GM19328 (cell line): ENCODE results near the gene FAM184A.
"Not testable (repeated sequence)": the region's sequence is repeated elsewhere in the genome, so short reads cannot be mapped to it uniquely, and the experiment has no call there.

ENCODE experiments used
- ATAC-seq: cut with Tn5 transposase; IDR thresholded peaks from one replicate; pipeline ENCODE4 v1.9.1; 2021; ENCODE audit warnings: mild to moderate bottlenecking, moderate library complexity; ENCODE audit not compliant: unreplicated experiment

Gene FAM184A

GRCh38 chr6:119102901-119103300 lies 24.4 kb upstream of the FAM184A start:
- ATAC-seq, result no peak

DNA sequence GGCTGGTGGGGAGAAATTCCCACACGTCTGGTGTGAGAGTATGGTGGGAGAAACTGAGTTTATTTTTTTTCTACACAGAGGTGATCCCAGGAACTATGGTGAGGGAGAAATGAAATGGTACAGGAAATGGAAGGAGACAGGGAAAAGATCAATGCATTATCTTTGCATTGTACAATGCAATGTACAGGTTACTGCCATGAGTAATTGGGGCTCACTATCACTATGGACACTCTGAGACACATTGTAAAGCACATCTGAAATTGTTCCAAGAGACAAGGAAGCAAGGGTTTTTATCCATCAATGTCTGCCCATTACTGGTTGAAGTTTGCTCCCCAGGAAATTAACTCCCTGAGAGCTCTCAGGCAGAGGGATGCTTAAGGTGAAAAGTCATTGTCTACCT lies 21.7 kb upstream of the FAM184A start:
- no peak for ATAC-seq

DNA sequence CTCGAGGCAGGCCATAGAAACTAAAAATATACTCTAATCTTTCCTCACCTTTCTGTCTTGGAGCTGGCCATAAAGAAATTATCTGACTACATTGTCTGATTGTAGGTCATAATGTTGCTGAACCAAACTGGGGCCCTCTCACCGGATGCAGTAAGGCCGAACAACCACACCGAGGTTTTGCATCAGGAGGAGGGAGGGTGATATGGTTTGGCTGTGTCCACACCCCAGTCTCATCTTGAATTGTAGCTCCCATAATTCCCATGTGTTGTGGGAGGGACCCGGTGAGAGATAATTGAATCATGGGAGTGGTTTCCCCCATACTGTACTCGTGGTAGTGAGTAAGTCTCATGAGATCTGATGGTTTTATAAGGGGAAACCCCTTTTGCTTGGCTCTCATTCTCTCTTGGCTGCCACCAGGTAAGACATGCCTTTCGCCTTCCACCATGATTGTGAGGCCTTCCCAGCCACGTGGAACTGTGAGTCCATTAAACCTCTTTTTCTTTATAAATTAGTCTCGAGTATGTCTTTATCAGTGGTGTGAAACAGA lies 19.4 kb upstream of the FAM184A start:
- ATAC-seq, result not testable (repeated sequence)

DNA sequence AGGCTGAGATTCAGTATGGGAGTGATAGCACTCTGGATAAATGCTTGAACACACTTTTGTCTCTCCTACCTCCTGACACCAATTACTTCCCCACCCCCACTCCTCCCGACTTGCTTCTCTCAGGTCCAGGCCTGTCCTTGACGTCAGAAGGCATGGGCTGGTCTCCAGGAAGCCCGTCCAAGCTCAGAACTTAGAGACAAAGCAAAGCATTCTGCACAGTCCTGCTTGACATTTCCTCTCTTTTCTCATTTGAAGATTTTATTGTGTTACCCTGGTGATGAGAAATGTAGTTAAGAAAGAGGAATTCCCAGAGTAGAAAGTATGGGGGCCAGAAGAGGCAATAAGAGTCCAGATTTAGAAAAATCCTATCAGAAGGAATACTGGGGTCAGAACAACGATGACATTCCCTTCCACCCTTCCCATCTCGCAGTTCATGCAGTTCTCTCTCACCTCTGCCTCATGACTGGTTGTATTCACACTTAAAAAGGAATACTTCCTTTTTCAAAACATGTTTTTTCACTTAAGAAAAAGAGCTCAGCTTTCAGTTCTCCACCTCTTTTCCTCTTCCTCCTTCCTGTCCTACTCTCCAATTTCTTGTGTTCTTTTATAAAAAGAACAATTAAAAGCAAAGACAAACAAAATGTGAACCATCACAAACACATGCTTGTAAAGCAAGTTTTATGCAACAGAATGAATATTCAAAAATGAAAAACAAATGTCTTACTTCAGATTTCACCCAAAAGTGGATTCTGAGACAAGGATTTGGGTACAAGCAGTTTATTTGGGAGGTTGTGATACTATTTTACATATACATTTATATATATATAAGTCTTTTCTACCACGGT lies 18.5 kb upstream of the FAM184A start:
- ATAC-seq, result no peak

- no peak for ATAC-seq
Observed at GRCh38 chr6:119090256-119090655, 11.8 kb upstream of the FAM184A start.

- no peak for ATAC-seq
Observed at GRCh38 chr6:119084784-119085183, 6.3 kb upstream of the FAM184A start.

DNA sequence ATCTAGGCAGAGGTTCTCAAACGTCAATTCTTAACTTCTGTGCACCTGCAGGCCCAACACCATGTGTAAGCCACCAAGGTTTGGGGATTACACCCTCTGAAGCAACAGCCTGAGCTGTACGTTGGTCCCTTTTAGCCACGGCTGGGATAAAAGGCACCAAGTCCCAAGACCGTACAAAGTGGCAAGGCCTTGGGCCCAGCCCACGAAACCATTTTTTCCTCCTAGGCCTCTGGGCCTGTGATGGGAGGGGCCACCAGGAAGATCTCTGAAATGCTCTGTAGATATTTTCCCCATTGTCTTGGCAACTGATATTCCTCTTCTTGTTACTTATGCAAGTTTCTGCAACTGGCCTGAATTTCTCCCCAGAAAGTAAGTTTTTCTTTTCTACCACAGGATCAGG lies 4.5 kb upstream of the FAM184A start:
- no peak for ATAC-seq

- no peak for ATAC-seq
Observed at GRCh38 chr6:119079283-119079809, 882 bp upstream of the FAM184A start.

DNA sequence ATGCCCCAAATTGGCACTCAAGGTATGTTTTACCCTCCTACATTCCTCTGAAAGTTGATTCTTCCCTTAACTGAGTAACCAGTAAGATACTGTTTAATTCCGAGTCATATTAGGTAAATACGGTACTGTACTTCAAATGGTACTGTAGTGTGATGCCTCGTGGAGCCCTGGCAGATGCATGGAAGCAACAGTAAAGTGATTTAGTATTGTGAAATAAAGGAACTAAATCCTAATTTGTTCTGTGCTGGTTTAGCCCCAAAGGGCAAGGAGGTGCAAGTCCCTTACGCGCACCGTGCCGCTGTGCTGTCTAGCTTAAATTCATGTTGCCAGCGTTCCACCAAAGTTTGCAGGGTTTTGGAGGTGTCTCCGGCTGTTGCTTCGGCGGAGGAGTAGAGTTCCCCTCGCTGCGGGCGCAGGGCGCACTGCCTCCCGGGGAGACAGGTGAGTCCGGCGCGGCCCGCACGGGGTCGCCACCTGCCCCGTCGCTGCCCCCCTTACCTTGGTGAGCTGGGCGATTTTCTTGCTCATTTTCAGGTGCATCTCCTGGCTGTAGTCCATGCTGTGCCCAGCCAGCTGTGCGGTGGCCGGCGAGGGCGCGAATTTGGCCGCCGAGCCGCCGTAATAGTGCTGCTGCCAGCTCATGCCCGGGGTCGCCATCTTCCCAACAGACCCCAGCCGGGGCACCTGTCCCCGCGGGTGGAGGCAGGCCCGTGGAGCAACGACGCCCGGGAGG lies 655 bp downstream of the FAM184A start:
- peak; percentile 29 for ATAC-seq

- no peak for ATAC-seq
Observed at GRCh38 chr6:119077391-119077642, 1.1 kb downstream of the FAM184A start.

- ATAC-seq, result no peak
Observed at GRCh38 chr6:119076576-119077390, 1.7 kb downstream of the FAM184A start.

- no peak for ATAC-seq
Observed at GRCh38 chr6:119076173-119076572, 2.3 kb downstream of the FAM184A start.

GRCh38 chr6:119075200-119075981 lies 3.1 kb downstream of the FAM184A start:
- ATAC-seq, result no peak

DNA sequence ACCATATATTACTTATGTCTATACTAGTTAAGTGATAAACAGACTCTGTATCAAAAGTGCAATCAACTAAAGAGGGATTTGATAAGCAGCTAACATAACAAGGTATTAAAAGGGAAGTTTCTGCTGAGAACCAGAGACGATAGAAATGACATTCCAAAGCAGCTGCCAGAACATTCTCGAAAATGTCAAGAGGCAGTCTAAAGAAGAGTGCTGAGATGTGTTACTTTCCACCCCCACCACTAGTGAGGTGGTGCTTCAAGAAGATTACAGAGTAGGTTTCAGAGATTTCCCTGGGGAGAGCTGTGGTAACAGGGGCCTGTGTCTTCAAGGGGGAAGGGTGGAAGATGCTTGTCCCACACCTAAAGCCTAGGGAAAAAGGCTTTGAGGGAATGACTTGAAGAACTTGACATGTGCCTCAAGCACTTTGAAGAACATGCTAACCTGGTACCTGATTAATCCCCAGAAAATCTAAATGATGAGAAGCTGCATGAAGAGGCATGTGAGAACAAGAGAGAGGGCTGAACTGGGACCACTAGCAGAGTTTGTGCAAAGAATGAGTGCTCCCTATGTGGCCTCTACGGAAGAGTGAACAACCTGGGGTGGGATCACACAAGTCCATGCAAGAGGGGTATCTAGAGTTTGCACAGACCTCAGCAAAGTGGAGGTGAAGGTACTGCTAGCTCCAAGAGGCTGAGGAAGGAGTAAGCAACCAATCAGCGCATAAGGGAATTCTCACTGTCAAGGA lies 5.0 kb downstream of the FAM184A start:
- no peak for ATAC-seq

DNA sequence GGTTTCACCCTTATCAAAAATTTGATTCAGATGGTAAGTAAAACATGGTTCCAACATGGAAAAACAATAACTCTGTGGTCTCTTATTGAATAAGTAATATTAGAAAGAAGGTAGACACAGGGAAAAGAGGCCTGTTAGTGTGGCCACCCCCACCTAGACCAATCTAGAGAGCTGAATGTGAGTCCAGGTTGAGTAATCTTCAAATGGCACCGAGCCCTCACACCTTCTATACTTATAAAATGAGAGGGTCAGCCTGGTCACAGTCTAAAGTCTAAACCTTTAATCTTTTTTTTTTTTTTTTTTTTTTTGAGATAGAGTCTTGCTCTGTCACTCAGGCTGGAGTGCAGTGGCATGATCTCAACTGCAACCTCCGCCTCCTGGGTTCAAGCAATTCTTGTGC lies 6.9 kb downstream of the FAM184A start:
- ATAC-seq, result no peak

- no peak for ATAC-seq
Observed at GRCh38 chr6:119067091-119067490, 11.4 kb downstream of the FAM184A start.

GRCh38 chr6:119066517-119066916 lies 11.9 kb downstream of the FAM184A start:
- no peak for ATAC-seq

GRCh38 chr6:119065955-119066354 lies 12.5 kb downstream of the FAM184A start:
- no peak for ATAC-seq

GRCh38 chr6:119065382-119065781 lies 13.1 kb downstream of the FAM184A start:
- ATAC-seq, result no peak

DNA sequence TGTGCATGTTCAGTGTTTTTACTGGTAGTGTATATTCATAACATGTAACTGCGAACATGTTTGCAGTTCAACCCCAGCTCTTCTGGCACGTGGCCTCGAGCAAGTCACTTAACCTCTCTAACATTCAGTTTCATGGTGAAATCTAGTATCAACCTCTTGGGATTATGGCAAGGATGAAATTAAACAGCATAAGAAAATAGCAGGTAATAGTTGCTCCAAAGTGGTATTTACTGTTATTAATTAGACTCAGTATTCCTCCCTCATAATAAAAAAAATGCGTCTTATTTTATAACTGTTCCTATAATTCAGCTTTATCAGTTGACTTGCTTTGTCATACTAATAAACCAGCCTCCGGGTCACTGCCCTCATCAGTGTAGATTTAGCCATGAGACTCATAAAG lies 15.0 kb downstream of the FAM184A start:
- no peak for ATAC-seq
